HG03521 (cell line): Measurements from ENCODE around the gene RAD51B.
"Not testable (repeated sequence)": the region's sequence is repeated elsewhere in the genome, so short reads cannot be mapped to it uniquely, and the experiment has no call there.

ENCODE experiments used
- ATAC-seq: cut with Tn5 transposase; IDR thresholded peaks from one replicate; pipeline ENCODE4 v1.9.1; 2021; ENCODE audit warnings: mild to moderate bottlenecking, moderate library complexity; ENCODE audit not compliant: unreplicated experiment

Gene RAD51B

GRCh38 chr14:67819563-67820421, at the start of gene RAD51B:
TSS of gene RAD51B (plus strand) at chr14:67819779.
- ATAC-seq = peak; percentile 58

GRCh38 chr14:67773844-67774377, 45.7 kb upstream of the RAD51B start:
- ATAC-seq = no peak

GRCh38 chr14:67776653-67777322, 42.8 kb upstream of the RAD51B start:
- ATAC-seq = no peak

GRCh38 chr14:67778792-67779191, 40.8 kb upstream of the RAD51B start:
- no peak for ATAC-seq

- ATAC-seq = no peak
Measured at GRCh38 chr14:67782090-67782489, 37.5 kb upstream of the RAD51B start.

- ATAC-seq = no peak
Measured at GRCh38 chr14:67784244-67784823, 35.2 kb upstream of the RAD51B start.

- ATAC-seq = no peak
Measured at GRCh38 chr14:67785270-67786109, 34.1 kb upstream of the RAD51B start.

GRCh38 chr14:67787673-67788072, 31.9 kb upstream of the RAD51B start:
- no peak for ATAC-seq

GRCh38 chr14:67798731-67799130, 20.8 kb upstream of the RAD51B start:
- ATAC-seq = no peak

GRCh38 chr14:67800743-67801142, 18.8 kb upstream of the RAD51B start:
- ATAC-seq = no peak

- ATAC-seq = no peak
Measured at GRCh38 chr14:67806246-67806645, 13.3 kb upstream of the RAD51B start.

GRCh38 chr14:67814821-67815220, 4.8 kb upstream of the RAD51B start:
- ATAC-seq = no peak

GRCh38 chr14:67815573-67816225, 3.9 kb upstream of the RAD51B start:
- ATAC-seq = no peak

GRCh38 chr14:67816326-67817002, 3.1 kb upstream of the RAD51B start, which contains the start of gene ZFYVE26:
TSS of gene ZFYVE26 (minus strand) at chr14:67816590. CDS start at chr14:67815963, 627 bp downstream.
- peak; percentile 86 for ATAC-seq

- no peak for ATAC-seq
Measured at GRCh38 chr14:67817750-67818438, 1.7 kb upstream of the RAD51B start.

GRCh38 chr14:67818476-67818875, 1.1 kb upstream of the RAD51B start:
- ATAC-seq = not testable (repeated sequence)

GRCh38 chr14:67820428-67820971, 921 bp downstream of the RAD51B start:
- no peak for ATAC-seq

- ATAC-seq = no peak
Measured at GRCh38 chr14:67821121-67821520, 1.5 kb downstream of the RAD51B start.

GRCh38 chr14:67831113-67831512, 11.5 kb downstream of the RAD51B start:
- ATAC-seq = no peak
